ENCODE data around the gene RIPOR2. TPM values are rescaled to one million over a fixed set of nuclear protein-coding genes. Genes with fewer than 3 reads are reported as not detected.

The RIPOR2 gene
- total RNA-seq, 2 donors from 2014 or later: 296 to 364 TPM

Other genes starting within 250 kb of the RIPOR2 start
- 100 to 1,000 TPM; 103 to 110 TPM for gene C6orf62, start 216.8 kb downstream of the RIPOR2 start, total RNA-seq
- gene GMNN, start 161.0 kb downstream of the RIPOR2 start, total RNA-seq: 10 to 100 TPM; 11.7 to 15.3 TPM
- gene ARMH2, start 137.0 kb downstream of the RIPOR2 start, total RNA-seq: 1 to 10 TPM; 1.1 to 2.7 TPM

Data from T-helper 17 cell (primary cell).